ENCODE data around the gene TREH.

The TREH gene

GRCh38 chr11:118672846-118673245 lies 6.6 kb downstream of the TREH start:
- no peak for DNase-seq (ENCODE audit: extremely low read depth in 1 of 2, low read depth in 1 of 2)

DNA sequence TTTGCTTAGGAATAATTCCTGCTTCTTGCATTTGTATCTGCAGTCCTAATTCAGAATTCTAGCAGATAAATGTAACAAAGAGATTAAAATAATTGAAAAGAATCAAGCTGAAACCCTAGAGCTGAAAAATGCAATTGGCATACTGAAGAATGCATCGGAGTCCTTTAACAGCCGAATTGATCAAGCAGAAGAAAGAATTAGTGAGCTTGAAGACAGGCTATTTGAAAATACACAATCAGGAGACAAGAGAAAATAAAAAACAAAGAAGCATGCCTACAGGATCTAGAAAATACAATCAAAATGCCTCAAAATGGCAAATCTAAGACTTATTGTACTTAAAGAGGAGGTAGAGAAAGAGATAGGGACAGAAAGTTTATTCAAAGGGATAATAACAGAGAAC lies 8.2 kb downstream of the TREH start:
- no peak for DNase-seq (ENCODE audit: extremely low read depth in 1 of 2, low read depth in 1 of 2)

DNA sequence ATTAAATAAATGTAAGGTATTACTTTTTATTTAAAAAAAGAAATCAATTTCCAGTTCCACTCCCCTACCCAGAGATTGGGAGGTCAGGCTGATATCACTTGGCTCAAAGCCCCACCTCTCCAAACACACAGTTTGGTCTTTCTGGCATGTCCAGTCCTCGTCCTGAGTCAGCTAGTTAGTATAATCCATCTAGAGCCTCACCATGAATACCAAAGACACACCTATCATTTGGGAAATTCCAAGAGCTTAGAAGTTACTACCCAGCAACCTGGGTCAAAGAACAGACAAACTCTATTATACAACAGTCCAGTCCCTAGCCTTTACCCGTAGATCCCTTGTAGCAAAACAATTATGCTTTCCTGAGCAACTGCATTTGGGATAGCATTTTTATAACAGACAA lies 9.4 kb downstream of the TREH start:
- DNase-seq (ENCODE audit: extremely low read depth in 1 of 2, low read depth in 1 of 2): no peak

DNA sequence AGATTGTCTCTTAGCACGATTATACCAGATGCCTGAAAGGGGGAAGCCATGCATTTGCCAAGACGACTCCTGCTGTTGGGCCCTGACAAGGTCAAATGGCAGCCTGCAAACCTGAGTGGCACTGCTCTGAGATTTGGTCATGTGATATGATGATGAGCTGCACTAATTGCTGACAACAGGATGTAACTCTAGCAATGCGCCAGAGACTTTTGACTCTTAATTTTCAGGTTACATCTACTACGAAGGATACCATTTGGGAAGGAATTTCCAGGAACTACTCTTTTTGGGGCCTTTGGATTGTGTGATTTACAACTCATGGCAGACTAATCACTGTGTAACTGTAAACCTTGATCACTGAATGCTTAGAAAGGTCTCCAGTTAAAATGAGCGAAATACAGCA lies 13.1 kb downstream of the TREH start:
- no peak for DNase-seq (ENCODE audit: extremely low read depth in 1 of 2, low read depth in 1 of 2)

- DNase-seq (ENCODE audit: extremely low read depth in 1 of 2, low read depth in 1 of 2): no peak
These were observed 15.5 kb downstream of the TREH start for GRCh38 chr11:118663902-118664301.

- DNase-seq (ENCODE audit: extremely low read depth in 1 of 2, low read depth in 1 of 2): no peak
These were observed 16.1 kb downstream of the TREH start for GRCh38 chr11:118663381-118663780.

DNA sequence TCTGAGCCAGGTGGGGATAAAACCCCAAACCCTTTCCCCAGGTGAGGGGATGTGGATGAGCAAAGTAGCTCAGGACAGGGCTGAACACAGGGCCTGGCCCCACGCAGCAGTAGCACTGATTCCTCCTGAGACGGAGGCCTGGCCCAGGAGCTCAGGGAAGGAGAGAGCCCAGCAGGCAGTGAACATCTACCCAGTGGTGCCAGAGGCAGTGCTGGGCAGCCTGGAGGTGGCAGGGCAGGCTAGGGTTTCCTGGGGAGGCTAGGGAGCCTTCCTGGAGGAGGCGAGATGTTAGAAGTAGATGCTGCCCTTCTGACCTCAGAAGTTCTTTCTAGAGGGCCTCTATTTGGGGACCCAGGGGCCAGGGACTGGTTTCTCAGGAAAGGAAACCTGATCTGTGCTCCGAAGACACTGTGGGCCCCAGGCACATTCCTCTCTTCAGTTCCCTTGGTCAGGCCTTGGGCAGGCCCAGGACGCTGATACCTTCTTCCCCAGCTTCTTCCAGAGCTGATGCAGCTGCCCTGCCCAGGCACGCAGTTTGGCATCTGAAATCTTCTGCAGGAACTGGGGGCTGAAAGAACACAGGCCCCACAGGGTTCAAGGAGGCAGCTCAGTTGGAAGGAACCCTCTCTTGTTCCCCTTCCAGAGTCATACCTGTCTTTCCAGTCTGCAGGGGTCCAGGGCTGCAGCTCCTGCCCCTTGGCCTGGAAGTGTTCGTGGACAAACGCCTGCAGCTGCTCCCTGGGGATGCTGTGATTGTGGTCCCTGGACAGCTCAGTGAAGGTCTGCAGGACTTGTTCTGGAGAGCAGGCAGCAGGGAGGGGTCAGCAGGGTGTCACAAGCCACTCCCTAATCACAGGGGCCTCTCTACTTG lies 16.8 kb downstream of the TREH start:
- no peak for DNase-seq (ENCODE audit: extremely low read depth in 1 of 2, low read depth in 1 of 2)

- DNase-seq (ENCODE audit: extremely low read depth in 1 of 2, low read depth in 1 of 2): no peak
These were observed 17.8 kb downstream of the TREH start for GRCh38 chr11:118661425-118662301.

- DNase-seq (ENCODE audit: extremely low read depth in 1 of 2, low read depth in 1 of 2): no peak
These were observed 18.6 kb downstream of the TREH start for GRCh38 chr11:118660681-118661424.

GRCh38 chr11:118659953-118660680 lies 19.3 kb downstream of the TREH start:
- no peak for DNase-seq (ENCODE audit: extremely low read depth in 1 of 2, low read depth in 1 of 2)

DNA sequence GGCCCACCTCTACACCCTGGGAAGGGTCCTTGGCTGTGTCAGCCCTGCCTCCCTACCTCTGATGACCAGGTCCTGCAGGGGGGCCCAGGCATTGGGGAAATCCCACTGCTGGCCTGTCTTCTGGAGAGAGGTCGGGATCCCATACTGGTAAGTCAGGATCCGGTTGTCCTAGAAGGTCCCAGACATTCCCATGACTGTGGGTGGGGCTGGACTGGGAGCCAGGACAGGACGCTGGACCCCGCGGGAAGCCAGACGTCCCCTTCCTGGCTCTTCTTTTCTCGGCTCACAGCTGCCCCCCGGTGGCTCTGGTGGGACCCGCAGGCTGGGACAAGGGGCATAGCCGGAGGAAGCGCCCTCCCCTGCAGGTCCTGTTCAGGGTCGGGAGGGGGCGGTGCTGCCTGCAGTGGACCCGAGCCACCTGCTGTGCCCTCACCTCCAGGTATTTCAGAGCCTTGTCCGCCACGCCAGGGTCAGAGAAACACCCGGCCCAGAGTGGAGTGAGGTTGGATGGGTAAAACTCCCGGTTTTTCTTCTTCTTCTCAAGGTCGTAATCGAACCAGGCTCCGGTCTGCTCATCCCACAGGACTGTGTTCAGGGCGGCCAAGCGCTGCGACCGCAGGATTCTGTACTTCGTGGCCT lies 20.0 kb downstream of the TREH start:
- DNase-seq (ENCODE audit: extremely low read depth in 1 of 2, low read depth in 1 of 2): peak; percentile 74 to 83

GRCh38 chr11:118658429-118659313 lies 20.8 kb downstream of the TREH start:
- DNase-seq (ENCODE audit: extremely low read depth in 1 of 2, low read depth in 1 of 2): no peak

GRCh38 chr11:118657709-118658428 lies 21.6 kb downstream of the TREH start:
- no peak for DNase-seq (ENCODE audit: extremely low read depth in 1 of 2, low read depth in 1 of 2)

GRCh38 chr11:118657238-118657637 lies 22.2 kb downstream of the TREH start:
- DNase-seq (ENCODE audit: extremely low read depth in 1 of 2, low read depth in 1 of 2): no peak

DNA sequence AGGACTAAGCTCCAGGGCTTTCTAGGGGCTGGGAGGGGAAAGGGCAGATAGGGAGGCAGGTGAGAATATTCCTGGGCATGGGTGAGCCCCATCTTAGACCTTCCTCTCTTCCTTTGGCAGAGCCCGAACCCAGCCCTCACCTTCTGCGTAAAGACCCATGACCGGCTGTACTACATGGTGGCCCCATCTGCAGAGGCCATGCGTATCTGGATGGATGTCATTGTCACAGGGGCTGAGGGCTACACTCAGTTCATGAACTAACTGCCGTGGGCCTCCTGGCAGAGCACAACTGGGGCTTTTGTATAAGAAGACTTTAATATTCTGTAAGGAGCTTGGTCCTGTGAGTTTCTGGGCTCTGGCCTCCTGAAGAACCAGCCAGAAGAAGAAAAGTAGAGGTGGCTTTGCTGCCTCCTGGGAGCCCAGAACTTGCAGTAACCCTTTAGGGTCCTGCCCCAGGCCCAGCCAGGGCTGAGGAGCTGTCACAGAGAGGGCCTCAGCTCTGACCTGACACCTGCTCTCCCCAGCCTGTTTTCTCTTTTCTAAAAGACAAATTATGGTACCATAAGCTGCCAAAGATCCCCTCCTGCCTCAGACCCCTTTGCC lies 22.8 kb downstream of the TREH start:
- DNase-seq (ENCODE audit: extremely low read depth in 1 of 2, low read depth in 1 of 2): no peak

- DNase-seq (ENCODE audit: extremely low read depth in 1 of 2, low read depth in 1 of 2): no peak
These were observed 23.8 kb downstream of the TREH start for GRCh38 chr11:118655486-118656190.

DNA sequence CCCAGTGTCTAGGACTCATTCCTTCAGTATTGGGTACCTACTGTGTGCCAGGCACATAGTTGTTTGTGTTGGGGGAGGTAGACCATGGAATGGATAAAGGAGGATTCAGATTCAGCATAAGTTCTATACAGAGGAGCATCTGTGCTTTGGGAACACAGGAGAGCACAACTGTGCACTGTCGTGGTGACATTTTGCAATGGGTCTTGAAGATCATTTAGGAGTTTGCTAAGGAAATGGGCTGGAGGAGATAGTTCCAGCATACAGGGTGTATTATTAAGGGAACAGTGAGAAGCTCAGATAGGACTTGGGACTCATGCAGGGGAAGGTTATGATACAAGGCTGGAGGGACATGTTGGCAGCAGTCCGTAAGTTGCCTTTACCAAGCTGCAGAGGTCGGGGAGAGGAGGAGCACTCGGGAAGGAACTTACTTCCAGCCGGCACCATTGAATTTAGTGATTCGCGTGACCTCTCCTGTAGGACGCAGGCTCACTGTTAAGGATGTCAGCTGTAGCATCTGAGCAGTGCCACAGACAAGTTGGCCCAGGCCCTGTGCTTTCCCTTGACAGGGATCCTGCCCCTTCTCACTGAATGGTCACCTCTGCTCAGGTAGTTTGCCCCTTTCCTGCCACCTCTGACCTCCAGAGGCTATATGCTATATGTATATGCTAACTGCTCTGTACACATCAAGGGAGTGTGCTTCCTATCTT lies 25.6 kb downstream of the TREH start:
- no peak for DNase-seq (ENCODE audit: extremely low read depth in 1 of 2, low read depth in 1 of 2)
